ENCODE measurements around the gene FZD7. TPM values are rescaled to one million over a fixed set of nuclear protein-coding genes. Genes with fewer than 3 reads are reported as not detected.
A peak's percentile ranks its signal among the peaks of the same experiment; 100 is the strongest.

Gene FZD7
- total RNA-seq, 2 experiments from 2014 or later = 0.17 to 0.25 TPM

GRCh38 chr2:202056611-202057010 lies 23.0 kb downstream of the FZD7 start:
- Mint-ChIP-seq H3K4me3 (no peak overlapping the region), H3K4me1 (ENCODE audit: low read depth) (no peaks in the 10 kb centered on the region), H3K27me3 (peaks cover 64% of the 10 kb centered on the region), H3K27ac (no peak overlapping the region), H3K36me3 (ENCODE audit: low read depth) (no peaks in the 10 kb centered on the region), H3K9me3 (no peaks in the 10 kb centered on the region)
- DNase-seq = peak in 3 of 14 experiments; percentile 9 to 29 (median 14)
- H3K4me1 ChIP-seq (ENCODE audit: insufficient read depth, low read length) = no peaks in the 10 kb centered on the region
- ChIA-PET CTCF (interaction anchor here (1.2 kb wide), 1 partner anchor 14 kb away, joined by 3 read pairs; no protein-coding TSS in a partner anchor), POLR2A (no interaction called here)
- peak; percentile 24 for TF ChIP-seq CTCF (IDR thresholded peaks at IDR 0.05)
- H3K27ac ChIP-seq (ENCODE audit: low read depth in 1 of 2, low read length in 2 of 2) = no peak overlapping the region
- H3K9me3 ChIP-seq (ENCODE audit: control insufficient read depth in 1 of 2, insufficient read depth in 1 of 2, low read length in 2 of 2) = no peaks in the 10 kb centered on the region
- no peaks in the 10 kb centered on the region for H3K36me3 ChIP-seq (ENCODE audit: insufficient read depth, low read length)
- ATAC-seq (ENCODE audit: poor library complexity) = no peak
- peaks cover 5 to 16% of the 10 kb centered on the region in 2 experiments for H3K27me3 ChIP-seq (ENCODE audit: control insufficient read depth in 1 of 2, insufficient read depth in 2 of 2, low read length in 2 of 2)
- H3K4me3 ChIP-seq (ENCODE audit: low read length) = no peak overlapping the region
- intact Hi-C loops (cut with DNase I, micrococcal nuclease) = loop anchor here (1.0 to 10.0 kb wide), 3 partner anchors 49 to 196 kb away; no protein-coding TSS in a partner anchor

- CTCF ChIA-PET = no interaction called here
- intact Hi-C loops (cut with DNase I, micrococcal nuclease) = no loop called here
Measured at GRCh38 chr2:202060218-202060617, 26.6 kb downstream of the FZD7 start.

GRCh38 chr2:202061695-202062094 lies 28.0 kb downstream of the FZD7 start:
- Mint-ChIP-seq H3K27ac (no peak overlapping the region), H3K27me3 (peaks cover 26% of the 10 kb centered on the region), H3K4me1 (ENCODE audit: low read depth) (no peaks in the 10 kb centered on the region), H3K4me3 (no peak overlapping the region), H3K36me3 (ENCODE audit: low read depth) (no peaks in the 10 kb centered on the region), H3K9me3 (no peaks in the 10 kb centered on the region)
- Histone ChIP-seq H3K9me3 (ENCODE audit: control insufficient read depth in 1 of 2, insufficient read depth in 1 of 2, low read length in 2 of 2) (no peaks in the 10 kb centered on the region), H3K4me3 (ENCODE audit: low read length) (no peak overlapping the region), H3K27me3 (ENCODE audit: control insufficient read depth in 1 of 2, insufficient read depth in 2 of 2, low read length in 2 of 2) (peaks cover 0 to 1% of the 10 kb centered on the region in 2 experiments), H3K36me3 (ENCODE audit: insufficient read depth, low read length) (no peaks in the 10 kb centered on the region), H3K27ac (ENCODE audit: low read depth in 1 of 2, low read length in 2 of 2) (no peak overlapping the region), H3K4me1 (ENCODE audit: insufficient read depth, low read length) (no peaks in the 10 kb centered on the region)
- DNase-seq (no peak), ATAC-seq (ENCODE audit: poor library complexity) (no peak)
- intact Hi-C loops (cut with DNase I, micrococcal nuclease) = no loop called here
- ChIA-PET POLR2A (no interaction called here), CTCF (no interaction called here)
- TF ChIP-seq CTCF (IDR thresholded peaks at IDR 0.05) = no peak

More at GRCh38 chr2:202060218-202060617, 26.6 kb downstream of the FZD7 start:
- H3K27ac Mint-ChIP-seq = no peak overlapping the region
- no peaks in the 10 kb centered on the region for H3K36me3 Mint-ChIP-seq (ENCODE audit: low read depth)
- H3K9me3 ChIP-seq (ENCODE audit: control insufficient read depth in 1 of 2, insufficient read depth in 1 of 2, low read length in 2 of 2) = no peaks in the 10 kb centered on the region
- no peak for ATAC-seq (ENCODE audit: poor library complexity)
- H3K4me1 ChIP-seq (ENCODE audit: insufficient read depth, low read length) = no peaks in the 10 kb centered on the region
- H3K27me3 Mint-ChIP-seq = peaks cover 40% of the 10 kb centered on the region
- H3K4me3 ChIP-seq (ENCODE audit: low read length) = no peak overlapping the region
- no peaks in the 10 kb centered on the region for H3K4me1 Mint-ChIP-seq (ENCODE audit: low read depth)
- POLR2A ChIA-PET = no interaction called here
- H3K4me3 Mint-ChIP-seq = no peak overlapping the region
- H3K9me3 Mint-ChIP-seq = no peaks in the 10 kb centered on the region
- H3K36me3 ChIP-seq (ENCODE audit: insufficient read depth, low read length) = no peaks in the 10 kb centered on the region
- peaks cover 0 to 9% of the 10 kb centered on the region in 2 experiments for H3K27me3 ChIP-seq (ENCODE audit: control insufficient read depth in 1 of 2, insufficient read depth in 2 of 2, low read length in 2 of 2)
- no peak for TF ChIP-seq CTCF (IDR thresholded peaks at IDR 0.05)
- H3K27ac ChIP-seq (ENCODE audit: low read depth in 1 of 2, low read length in 2 of 2) = no peak overlapping the region
- DNase-seq = no peak
